ENCODE results near the gene ATP11C. TPM values are rescaled to one million over a fixed set of nuclear protein-coding genes. Genes with fewer than 3 reads are reported as not detected.

Gene ATP11C
- total and polyA plus RNA-seq, 12 donors: 3.3 to 29.9 (median 17.0) TPM

DNA sequence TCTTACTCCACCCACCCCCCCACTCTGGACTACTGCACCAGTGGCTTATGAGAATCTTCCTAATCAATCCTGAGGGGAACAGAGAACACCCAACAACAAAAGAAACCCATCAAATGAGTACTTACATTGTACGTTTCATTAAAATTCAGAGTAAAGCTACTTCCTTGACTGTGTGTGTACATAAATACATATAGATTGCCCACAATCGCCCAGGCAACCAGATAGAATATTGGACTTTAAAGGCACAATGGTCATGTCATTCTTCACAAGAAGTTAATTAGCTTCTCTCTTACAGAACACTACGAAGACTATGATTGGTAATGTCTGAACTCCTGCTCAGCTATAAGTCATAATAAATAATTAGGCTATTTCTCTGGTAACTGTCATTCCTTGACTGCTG, 12.2 kb upstream of the ATP11C start:
- WGBS, 4 donors: 53 to 70% (median 60%) methylated on average over 3 of the region's 3 CpGs
- H3K4me3 ChIP-seq: no peak overlapping the region
- no peak for DNase-seq
- H3K9me3 ChIP-seq (replicated peaks in 1 of 3): no peaks in the 10 kb centered on the region
- TF ChIP-seq CTCF (IDR thresholded peaks at IDR 0.05) (no peak), POLR2A (IDR thresholded peaks at IDR 0.05) (no peak)
- no peaks in the 10 kb centered on the region for H3K36me3 ChIP-seq (replicated peaks in 1 of 2)
- H3K4me1 ChIP-seq (replicated peaks in 1 of 2): no peaks in the 10 kb centered on the region
- intact Hi-C loops (cut with DNase I): no loop called here
- H3K27ac ChIP-seq: no peak overlapping the region
- H3K27me3 ChIP-seq: no peaks in the 10 kb centered on the region

DNA sequence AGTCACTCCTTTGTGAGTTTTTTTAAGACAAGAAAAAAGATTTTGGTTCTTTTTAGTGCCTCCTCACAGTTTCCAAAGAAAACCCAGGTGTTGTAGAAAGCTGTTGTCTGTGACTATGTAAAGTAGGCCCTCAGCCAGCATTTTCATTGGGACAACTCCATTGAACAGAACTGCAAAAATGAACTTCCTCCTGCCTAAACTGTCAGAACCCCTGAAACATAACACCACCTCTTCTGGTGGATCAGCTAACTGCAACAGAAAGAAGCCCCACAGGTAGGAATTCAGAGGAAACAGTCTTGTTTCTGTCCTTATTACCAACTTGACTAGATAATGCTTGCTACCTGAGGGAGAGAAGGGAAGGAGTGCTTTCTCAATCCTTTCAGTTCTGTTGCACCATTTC, 3.4 kb upstream of the ATP11C start:
- no peaks in the 10 kb centered on the region for H3K4me1 ChIP-seq (replicated peaks in 1 of 2)
- no peak overlapping the region for H3K4me3 ChIP-seq
- no peak overlapping the region for H3K27ac ChIP-seq
- DNase-seq: no peak
- intact Hi-C loops (cut with DNase I): no loop called here
- H3K36me3 ChIP-seq (replicated peaks in 1 of 2): no peaks in the 10 kb centered on the region
- TF ChIP-seq CTCF (IDR thresholded peaks at IDR 0.05) (no peak), POLR2A (IDR thresholded peaks at IDR 0.05) (no peak)
- H3K27me3 ChIP-seq: peaks cover under 1% of the 10 kb centered on the region
- no peaks in the 10 kb centered on the region for H3K9me3 ChIP-seq (replicated peaks in 1 of 3)

DNA sequence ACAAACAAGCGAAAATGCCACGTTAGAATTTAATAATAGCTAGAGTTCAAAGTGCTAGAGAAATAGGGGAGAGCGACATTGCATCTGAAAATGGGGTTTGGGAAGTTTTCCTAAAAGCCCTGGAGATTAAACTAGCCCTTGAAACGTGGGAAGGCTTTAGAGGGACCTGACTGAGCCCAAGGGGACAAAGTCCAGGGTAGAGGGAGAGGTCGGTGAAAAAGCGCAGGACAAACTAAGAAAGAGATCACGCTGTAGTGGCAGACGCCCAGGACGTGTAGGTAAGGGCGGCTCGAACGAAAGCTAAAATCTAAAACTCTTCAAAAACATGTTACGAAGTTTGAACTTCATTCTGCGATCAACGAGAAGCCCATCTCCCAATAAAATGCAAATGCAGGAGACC, 1.1 kb upstream of the ATP11C start:
- Histone ChIP-seq H3K27me3 (peaks cover 3% of the 10 kb centered on the region), H3K27ac (peak overlapping the region in 4 of 5 donors; percentile 91 to 98 (median 95)), H3K4me1 (replicated peaks in 1 of 2) (no peaks in the 10 kb centered on the region), H3K36me3 (replicated peaks in 1 of 2) (no peaks in the 10 kb centered on the region), H3K9me3 (replicated peaks in 1 of 3) (no peaks in the 10 kb centered on the region), H3K4me3 (peak overlapping the region in 1 of 4 donors; percentile 82)
- no peak for DNase-seq
- 58 to 84% (median 69%) methylated on average over 13 to 15 of the region's 15 CpGs for WGBS, 4 donors
- TF ChIP-seq CTCF (IDR thresholded peaks at IDR 0.05) (no peak), POLR2A (IDR thresholded peaks at IDR 0.05) (no peak)
- intact Hi-C loops (cut with DNase I): no loop called here

GRCh38 chrX:139932073-139932900, 566 bp downstream of the ATP11C start:
- WGBS, 4 donors: 1 to 46% (median 20%) methylated on average over 7 to 97 of the region's 109 CpGs; no CpG with 5 or more reads in 1 of the 4 donors
- intact Hi-C loops (cut with DNase I): no loop called here
- H3K27ac ChIP-seq: peak overlapping the region; percentile 76 to 98 (median 94)

More at GRCh38 chrX:139932073-139932900, 566 bp downstream of the ATP11C start:
- no peaks in the 10 kb centered on the region for H3K9me3 ChIP-seq (replicated peaks in 1 of 3)
- H3K4me3 ChIP-seq: peak overlapping the region; percentile 11 to 82 (median 74)
- peaks cover 3% of the 10 kb centered on the region for H3K27me3 ChIP-seq
- no peaks in the 10 kb centered on the region for H3K36me3 ChIP-seq (replicated peaks in 1 of 2)
- H3K4me1 ChIP-seq (replicated peaks in 1 of 2): no peaks in the 10 kb centered on the region
- peak in 6 of 7 donors; percentile 32 to 60 (median 45) for DNase-seq
- TF ChIP-seq CTCF (IDR thresholded peaks at IDR 0.05) (no peak), POLR2A (IDR thresholded peaks at IDR 0.05) (no peak)

Measured in adrenal gland (tissue), 12 donors.